NCI-H2171 treated with DMSO at 0.1 percent for 48 hours (cell line): ENCODE data around the gene OVOL2.
"Not testable (repeated sequence)": the region's sequence is repeated elsewhere in the genome, so short reads cannot be mapped to it uniquely, and the experiment has no call there.

ENCODE experiments used
- DNase-seq: peaks from one replicate; lab custom pipeline; 2025; lab: John Stamatoyannopoulos, UW

The OVOL2 gene

DNA sequence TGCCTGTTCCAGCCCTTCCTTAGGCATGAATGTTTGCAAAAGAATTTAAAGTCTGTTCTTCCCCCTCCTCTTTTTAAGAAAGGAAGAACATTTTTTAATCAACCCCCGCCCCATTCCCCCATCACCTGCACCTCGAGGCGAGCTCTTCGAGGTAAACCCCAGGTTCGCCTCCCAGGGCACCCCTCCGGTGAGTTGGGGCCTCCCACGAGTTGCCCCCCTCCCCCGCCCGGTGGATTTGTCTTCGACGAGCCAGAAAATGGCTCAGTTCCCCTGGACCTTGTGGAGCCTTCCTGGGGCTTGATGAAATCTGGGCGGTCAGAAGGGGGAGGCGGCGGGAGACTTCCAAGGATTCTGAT is 256 bp upstream of the OVOL2 start:
- no peak for DNase-seq

DNA sequence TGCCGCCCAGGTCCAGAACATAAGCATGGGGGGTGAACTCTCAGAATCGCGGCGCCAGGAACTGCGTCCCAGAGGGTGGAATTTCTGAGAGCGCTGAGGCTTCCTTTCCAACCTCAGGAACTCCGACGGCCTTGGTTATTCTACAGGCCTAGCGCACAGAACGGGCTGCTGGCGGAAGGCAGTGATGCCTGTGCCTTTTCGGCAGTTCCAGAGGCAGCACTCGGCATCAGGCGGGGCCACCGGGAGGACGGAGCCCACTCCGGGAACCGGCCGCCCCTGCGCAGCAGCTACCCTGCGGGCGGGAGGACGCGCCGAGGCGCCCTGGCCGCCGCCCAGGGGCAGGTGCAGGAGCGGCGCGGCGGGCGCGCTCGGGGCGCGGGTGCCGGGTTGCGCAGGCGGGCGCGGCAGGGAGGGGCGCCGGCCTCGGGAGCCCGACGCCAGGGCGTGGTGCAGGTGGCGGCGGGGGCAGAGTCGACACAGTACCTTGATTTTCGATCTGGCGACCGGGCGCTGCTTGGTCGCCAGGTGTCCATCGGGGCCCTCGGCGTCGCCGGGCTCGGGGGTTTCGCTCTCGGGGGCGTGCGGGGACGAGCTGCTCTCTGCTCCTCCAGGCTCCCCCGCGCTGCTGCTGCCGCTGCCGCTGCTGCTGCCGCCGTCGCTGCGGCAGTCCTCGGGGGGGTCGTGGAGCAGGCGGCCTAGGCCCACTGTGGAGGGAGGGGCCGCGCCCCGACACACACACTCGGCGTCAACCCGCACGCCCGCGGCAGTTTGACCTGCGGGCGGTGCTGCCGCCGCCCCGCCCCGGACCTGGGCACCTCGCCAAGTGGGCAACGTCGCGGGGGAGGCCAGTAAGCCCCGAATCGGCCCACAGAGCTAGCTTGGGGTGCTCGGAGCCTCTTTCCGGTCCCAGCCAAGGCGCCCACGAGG is 1.3 kb downstream of the OVOL2 start:
- peak; percentile 61 for DNase-seq

DNA sequence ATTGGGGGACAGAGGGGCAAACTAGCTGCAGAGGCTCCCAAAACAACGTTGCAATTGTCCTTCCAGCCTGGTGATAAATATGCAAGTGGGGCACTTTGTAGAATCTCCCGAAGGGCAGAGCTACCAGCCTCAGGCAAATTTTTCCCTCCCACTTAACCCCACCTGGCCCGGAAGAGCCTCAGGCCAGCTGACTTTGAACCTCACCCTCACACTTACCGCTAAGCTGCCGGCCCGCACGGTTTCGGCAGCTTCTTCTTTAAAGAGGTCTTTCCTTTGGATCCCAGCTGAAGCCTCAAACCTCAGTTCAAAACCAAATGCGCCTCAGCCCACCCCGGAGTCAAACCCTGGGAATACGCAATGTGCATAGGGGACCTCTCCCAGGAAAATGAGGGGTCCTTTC is 2.5 kb downstream of the OVOL2 start:
- no peak for DNase-seq

DNA sequence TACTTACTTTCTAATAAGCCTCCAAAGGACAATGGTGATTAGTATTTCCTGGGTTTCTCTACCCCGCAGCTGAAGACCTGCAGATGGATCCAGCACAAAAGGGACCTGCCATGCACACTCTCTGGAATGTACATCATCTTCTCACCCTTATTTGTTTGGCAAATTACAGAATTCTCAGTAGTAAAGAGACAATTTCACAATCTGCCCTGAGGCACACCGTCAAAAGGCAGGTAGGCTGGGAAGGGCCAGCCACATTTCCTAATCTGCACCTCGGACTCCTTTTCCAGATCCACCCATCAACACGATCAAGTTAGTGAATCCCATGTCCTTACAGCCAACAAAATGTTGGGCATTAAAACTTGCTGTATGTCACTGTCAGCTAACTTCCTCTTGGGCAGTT is 4.9 kb downstream of the OVOL2 start:
- no peak for DNase-seq

DNA sequence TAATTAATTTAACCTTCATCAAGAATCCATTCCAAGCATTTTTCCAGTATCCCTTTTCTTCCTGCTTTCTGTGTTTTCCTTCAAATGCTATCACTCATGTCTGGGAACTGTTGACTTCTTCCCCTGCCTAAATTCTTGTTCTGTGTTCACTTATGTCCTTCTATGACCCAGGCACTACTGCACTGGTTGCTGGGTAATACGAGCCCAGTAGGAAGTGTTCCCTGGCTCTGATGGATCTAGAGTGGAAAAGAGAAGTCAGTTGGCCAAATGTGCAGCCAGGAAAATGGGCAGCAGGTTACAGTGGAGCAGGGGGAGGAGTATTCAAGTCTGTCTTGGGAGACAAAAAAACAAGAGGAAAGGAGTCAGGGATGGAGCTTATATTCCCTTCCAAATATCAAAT is 7.1 kb downstream of the OVOL2 start:
- DNase-seq: no peak

DNA sequence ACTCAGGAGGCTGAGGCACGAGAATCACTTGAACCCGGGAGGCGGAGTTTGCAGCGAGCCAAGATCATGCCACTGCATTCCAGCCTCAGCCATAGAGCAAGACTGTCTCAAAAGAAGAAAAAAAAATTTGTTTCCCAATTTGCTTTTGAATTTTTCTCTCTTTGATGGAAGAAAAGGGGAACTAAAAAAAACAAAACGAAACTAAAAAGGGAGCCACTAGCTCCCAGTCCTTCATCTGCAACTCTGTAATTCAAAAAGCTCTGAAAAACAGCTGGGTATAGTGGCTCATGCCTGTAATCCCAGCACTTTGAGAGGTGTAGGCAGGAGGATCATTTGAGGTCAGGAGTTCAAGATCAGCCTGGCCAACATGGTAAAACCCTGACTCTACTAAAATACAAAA is 9.5 kb downstream of the OVOL2 start:
- DNase-seq: no peak

DNA sequence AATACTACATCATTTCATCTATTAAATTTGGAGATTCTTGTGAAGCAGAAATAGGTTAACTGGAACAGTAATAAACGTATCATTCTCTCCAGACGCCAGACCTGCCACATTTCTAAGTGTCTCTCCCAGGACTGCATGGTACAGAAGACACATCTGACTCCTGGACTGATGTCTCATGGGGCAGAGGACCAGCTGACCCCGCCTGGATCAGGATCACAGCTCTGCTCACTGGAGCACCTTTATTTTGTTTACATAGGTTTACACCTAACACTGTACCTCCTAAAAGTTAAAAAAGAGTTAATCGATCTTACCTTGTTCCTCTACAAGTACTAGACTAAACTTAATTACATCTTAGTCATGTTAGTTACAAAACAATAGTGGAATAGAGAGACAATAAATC is 11.2 kb downstream of the OVOL2 start:
- DNase-seq: no peak

DNA sequence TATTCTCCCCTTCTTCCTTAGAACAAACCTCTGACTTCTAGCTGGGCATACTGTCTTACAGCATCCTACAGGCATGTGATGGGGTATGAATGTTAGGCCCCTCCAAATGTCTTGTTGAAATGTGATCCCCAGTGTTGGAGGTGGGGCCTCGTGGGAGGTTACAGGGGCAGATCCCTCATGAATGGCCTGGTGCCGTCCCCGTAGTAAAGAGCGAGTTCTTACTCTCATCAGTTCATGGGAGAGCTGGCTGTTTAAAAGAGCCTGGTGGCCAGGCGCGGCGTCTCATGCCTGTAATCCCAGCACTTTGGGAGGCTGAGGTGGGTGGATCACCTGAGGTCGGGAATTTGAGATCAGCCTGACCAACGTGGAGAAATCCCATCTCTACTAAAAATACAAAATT is 15.5 kb downstream of the OVOL2 start:
- DNase-seq: no peak

DNA sequence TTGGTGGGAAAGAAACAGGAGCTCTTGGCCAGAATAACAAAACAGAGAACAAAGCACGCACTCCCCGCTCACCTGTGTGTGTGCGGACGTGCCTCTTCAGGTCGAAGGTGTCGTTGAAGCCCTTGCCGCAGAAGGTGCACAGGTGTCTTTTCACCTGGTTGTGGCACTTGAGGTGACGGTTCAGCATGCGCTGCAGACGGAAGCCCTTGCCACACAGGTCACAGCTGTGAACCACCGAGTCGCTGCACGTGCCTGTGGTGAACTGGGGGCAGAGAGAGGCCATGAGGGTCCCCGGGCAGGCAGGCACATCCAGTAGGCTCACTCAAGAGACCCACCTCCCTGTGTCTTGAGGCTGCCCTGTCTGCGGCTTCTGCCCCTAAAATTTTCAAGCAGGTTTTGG is 16.3 kb downstream of the OVOL2 start:
- no peak for DNase-seq

DNA sequence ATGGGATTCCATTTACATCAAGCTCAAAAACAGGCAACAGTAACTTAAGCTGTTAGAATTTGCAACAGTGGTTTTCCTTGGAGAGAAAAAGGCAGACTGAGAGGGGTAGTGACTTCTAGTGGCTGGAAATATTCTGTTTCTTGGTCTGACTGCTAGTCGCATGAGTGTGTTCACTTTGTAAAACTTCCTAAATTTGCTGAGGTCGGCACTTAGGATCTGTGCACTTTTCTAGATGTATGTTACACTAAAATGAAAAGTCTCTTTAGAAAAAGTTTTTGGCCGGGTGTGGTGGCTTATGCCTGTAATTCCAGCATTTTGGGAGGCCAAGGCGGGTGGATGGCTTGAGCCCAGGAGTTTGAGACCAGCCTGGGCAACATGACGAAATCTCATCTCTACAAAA is 18.7 kb downstream of the OVOL2 start:
- no peak for DNase-seq

DNA sequence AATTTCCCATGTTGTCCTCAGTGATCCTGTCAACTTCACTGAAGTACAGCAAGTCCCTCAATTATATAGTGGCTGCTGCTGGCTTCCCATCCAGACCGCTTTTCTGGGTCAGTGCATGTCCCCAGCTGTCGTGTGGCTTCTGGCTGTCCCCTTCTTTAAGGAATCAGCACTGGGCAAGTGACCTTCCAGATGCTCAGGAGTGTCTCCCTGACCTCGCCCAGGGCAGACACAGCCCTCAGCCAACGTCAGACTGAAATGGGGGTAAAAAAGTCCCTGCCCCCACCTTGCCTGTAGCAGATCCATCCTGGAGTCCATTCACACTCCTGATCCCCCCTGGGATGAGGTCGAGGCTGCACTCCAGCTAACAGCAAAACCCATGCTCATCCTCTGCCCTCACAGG is 23.7 kb downstream of the OVOL2 start:
- no peak for DNase-seq

DNA sequence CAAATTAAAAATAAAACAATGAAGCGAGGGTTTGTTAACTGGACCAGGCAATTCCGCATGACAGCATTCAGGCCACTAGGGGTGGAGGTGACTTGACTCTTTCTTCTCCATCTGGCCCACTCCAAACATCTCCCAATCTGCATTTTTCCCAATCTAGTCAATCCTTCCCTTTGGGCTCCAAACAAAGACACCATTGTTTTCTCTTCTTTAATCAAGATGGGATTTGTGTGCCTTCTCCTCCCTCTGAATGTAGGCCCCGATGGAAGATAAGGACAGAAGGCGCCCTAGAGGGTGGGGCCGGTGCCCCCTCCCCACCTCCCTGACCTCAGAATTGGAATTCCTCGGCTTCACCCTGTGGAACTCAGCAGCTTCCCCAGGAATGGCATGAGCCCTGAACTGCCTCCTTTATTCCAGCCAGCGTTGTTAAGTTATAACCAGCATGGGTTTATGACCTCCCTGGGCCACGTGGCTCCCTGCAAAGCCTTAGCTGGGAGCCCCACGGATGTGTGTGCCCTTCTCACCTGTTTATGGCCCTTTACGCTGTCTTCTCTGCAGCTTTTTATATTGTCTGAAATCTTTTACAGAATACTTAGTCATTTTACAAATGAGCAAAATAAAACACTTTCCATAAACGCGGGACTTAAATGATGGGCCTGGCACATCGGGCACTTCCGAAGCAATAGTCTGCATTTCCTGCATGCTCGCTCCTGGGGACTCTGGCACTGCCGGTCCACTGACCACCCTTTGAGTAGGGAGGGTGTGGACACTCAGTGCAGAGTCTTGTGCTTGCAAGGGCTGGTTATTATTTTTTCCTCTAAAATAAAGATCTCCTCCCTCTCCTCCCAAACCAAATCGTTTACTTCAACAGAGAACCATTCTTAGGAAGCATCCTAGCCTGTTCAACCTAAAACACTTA is 24.5 kb downstream of the OVOL2 start:
- no peak for DNase-seq

DNA sequence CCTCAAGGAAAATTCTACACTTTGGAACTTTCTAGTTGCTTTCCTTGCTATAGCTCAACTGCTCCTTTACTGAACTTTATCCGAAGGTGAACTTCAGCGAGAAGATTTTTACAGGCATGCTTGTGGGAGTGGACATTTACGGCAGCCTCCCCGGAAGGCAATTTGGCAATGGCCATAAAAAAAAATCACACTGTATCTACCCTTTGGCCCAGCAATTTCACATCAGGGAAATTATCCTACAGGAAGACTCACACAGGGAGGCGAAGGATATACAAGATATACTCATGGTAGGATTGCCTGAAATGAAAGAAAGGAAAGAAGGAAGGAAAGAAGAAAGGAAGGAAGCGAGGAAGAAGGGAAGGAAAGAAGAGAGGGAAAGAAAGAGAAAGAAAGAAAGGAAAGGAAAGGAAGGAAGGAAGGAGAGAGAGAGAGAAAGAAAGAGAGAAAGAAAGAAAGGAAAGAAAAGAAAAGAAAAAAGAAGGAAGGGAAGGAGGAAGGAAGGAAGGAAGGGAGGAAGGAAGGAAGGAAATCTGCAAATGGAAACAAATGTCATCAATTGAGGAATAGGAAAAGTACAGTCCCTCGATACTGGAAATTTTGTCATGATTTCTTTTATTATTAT is 25.7 kb downstream of the OVOL2 start:
- DNase-seq: no peak

DNA sequence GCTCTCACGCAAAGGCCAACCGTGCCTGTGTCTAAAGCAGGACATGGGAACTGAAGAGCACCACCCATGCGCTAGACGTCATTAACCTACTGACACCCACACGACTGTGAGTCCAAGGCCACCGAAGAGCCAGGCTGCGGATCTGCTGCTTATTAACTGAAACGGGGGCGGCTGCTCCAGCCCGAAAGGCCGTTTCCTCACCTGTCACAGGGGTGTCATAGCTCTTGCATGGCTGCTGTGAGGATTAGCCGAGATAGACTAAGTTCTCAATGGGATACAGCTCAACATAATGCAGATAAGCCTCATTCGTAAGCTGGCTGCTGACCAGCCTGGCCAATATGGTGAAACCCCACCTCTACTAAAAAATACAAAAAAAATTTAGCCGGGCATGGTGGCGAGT is 26.7 kb downstream of the OVOL2 start:
- no peak for DNase-seq

DNA sequence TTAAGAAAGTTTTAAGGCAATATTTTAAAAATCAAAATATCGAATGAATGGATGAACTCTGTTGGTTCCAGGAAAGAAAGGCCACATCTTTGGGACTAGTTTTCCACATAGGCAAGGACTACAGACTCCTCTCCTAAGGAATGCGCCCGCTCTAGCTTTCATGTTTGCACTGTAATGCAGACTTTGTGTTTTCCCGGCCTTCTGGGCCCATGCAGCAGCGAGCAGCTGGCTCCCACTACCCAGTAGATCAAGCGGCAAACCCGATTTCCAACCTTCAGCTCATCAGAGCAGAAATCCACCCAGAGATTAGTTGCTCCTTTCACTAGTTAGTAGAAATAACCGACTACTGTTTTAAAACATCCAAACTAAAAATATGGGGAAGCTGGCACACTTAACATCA is 27.7 kb downstream of the OVOL2 start:
- DNase-seq: no peak

DNA sequence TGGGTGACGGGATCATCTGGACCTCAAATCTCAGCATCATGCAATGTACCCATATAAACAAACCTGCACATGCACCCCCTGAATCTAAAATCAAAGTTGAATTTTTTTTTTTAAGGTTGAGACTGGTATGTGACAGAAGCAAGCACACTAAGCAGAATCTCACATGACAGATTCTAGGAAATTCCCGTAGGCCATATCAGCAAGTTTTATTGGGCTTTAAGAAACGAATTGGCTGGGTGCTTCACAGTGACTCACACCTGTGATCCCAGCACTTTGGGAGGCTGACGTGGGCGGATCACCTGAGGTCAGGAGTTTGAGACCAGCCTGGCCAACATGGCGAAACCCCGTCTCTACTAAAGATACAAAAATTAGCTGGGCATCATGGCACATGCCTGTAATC is 30.7 kb downstream of the OVOL2 start:
- DNase-seq: not testable (repeated sequence)

DNA sequence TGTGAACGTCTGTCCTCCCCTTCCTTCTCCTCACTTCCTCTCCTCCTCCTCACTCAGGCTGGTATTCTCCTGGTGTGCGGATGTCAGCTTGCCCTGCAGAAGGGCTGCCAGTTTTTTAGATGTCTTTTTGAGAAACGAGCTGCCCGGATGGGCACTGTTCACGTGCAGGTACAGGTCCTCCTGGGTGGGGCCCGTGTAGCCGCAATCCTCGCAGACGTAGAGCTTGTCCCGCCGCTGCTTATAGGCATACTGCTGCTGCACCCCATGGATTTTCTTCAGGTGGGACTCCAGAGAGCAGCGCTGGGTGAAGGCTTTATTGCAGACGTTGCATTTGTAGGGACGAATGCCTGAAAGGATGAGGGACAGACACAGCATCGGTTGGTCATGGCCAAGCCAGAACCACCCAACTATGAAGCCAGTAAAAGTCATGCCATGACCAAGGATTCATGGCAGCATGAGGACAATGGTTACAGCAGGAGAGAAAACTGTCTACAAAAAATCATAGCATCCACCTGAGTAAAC is 33.0 kb downstream of the OVOL2 start:
- DNase-seq: no peak

DNA sequence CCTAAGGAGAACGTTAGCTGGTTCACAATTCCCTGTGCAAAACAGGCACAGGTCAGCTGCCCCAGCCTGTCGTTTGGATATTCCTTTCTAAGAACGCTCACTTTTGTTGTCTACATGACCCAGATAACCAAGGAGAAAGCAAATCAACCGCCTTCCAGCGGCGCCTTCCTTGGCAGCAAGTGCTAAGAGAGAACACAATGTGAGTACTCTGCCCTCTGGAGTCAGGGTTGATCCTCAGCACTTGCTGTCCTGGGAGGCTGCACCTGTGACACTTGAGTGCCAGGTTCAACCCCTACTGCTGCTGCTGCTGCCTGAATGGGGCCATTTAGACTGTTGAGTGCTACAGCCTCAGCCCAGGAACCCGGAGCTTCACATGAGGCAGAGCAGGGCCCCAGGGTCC is 36.8 kb downstream of the OVOL2 start:
- DNase-seq: no peak

DNA sequence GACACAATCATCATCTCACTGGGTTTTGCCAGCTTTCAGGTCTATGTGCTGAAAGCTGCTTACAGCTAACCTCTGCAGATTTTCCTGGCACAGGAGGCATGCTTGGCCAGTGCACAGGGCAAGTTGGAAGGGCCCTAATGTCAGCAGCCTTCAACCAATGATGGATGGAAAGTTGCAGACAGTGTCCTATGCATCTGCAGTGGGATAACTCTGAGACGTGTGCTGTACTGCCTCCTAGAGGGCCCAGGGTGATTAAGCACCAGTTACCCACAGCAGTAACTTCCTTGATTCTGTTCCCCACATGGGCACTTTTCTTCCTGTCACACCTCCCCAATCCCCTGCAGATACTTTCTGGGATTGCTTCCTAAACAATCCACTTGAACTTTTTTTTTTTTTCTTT is 38.6 kb downstream of the OVOL2 start:
- DNase-seq: no peak

DNA sequence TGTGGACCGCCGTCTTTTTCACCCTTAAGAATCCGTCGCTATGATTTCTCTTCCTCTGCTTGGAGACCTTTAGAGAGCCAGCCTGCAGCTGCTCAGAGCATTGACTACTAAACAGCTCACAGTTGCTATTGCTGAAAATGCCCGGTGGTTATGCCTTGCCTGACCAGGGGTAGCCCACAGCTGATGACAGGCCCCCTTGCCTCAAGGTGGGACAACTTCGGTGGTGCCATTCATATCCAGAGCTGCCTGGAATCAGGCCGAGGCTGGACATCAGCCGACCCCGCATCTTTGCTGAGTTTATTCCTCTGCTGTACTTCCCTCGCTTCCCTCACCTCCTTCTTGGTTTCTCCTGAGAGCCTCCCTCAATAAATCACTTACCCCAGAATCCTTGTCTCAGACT is 39.6 kb downstream of the OVOL2 start:
- DNase-seq: no peak

DNA sequence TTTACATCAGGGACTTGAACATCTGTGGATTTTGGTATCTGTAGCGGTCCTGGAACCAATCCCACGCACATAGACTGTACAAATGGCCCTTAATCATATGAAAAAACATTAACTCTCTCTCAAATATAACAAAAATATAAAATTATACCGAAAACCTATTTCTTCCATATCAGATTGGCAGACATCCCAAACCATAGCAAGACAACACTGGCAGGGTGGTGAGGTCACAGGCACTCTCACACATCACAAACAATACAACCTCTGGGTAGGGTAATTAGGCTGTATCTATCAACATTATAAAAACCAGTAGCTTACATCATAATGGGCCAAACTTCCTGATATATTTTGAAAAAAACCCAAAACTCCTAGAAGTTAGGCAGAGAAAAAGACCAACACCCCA is 40.9 kb downstream of the OVOL2 start:
- no peak for DNase-seq

DNA sequence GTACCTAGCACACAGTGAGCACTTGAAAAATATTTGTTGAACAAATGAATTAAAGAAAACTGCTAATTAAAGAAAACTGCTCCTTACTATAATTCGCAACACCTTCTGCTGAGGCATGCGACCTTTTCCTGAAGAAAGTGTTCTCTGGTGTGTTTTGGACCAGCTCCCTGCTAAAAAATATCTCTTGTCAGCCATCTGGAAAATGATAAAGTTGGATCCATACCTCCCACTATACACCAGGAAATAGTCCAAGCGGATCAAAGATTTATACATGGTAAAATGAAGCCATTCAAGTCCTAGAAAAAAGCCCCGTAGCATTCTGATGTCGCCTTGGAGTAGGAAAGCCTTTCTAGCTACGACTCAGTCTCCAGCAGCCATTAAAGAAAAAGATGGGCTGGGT is 43.3 kb downstream of the OVOL2 start:
- no peak for DNase-seq

DNA sequence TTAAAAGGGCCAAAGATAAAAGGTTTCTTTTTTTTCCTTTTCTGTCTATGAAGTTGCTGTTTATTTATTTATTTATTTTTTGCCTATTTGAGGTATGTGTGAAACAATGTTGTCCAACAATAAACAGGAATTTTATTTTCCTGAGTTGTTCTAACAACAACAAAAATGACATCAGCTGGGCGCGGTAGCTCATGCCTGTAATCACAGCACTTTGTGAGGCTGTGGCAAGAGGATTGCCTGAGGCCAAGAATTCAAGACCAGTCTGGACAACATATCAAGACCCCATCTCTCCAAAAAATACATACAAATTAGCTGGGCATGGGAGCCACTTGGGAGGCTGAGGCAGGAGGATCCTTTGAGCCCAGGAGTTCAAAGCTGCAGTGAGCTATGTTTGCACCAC is 44.8 kb downstream of the OVOL2 start:
- no peak for DNase-seq
